Right ventricle myocardium inferior (tissue), 1 donor: ENCODE data around the gene SLC45A2. TPM values are rescaled to one million over a fixed set of nuclear protein-coding genes. Genes with fewer than 3 reads are reported as not detected.
"Not testable (repeated sequence)": the region's sequence is repeated elsewhere in the genome, so short reads cannot be mapped to it uniquely, and the experiment has no call there.

Experiments
- ATAC-seq: fragments of 200-7000 bp; cut with Tn5 transposase; one replicate; pipeline ENCODE4 v1.9.1; 2020; ENCODE audit warnings: mild to moderate bottlenecking, moderate library complexity
- DNase-seq: peaks from one replicate; pipeline ENCODE4 v3.0.0; 2021; ENCODE audit errors: missing footprints
- intact Hi-C: fragments of 100-400 bp; cut with DNase I; formaldehyde crosslinking; loops from one replicate; pipeline ENCODE4 v1.11.0; 2022
- total RNA-seq: library from RNA; stranded (reverse); fragmentation: NEBNext Ultra II Directional; extraction: Animal tissue kit (Norgen Biotek cat#: 25700); gene quantifications from one replicate; pipeline ENCODE4 v1.2.1, GENCODE V29; 2021
- donor health status: DM: no; HTN: yes; CAD: no; lungs with severe emphysema.

SLC45A2 gene
- total RNA-seq, 1 donor from 2014 or later, result not detected

DNA sequence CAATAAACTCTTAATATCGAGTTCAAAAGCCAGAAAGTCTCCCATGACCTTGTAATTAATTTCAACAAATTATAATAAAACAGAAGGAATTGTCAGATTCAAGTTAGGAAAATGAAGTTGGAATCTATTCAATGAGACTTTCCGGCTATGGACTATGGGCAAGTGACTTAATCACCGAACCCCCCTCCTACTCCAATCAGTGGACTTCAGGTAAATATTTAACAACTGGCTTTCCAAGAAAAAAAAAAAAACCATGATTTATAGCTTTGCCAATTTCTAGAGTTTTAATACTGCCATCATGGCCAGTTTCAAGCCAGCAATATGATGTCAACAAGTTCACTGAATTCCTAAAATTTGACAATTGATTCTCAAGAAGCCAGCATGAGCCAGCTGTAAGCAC lies 4.5 kb downstream of the SLC45A2 start:
- intact Hi-C loops, result no loop called here
- ATAC-seq, result no peak
- no peak for DNase-seq

DNA sequence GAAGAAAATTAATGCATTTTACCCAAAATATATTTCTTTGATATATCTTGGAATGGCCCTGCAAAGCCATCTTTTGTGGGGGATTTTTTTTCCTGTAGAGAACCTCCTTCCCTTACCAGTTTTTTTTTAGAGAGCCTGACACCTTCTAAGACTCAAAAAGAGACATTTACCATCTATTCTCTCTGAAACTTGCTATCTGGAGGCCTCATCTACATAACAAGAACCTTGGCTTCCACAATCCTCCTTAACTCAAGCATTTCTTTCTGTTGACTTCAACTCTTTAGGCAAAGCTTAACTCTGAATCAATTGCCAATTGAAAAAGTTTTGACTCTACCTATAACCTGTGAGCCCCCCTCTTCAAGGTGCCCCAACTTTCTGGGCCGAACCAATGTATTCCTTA lies 6.2 kb downstream of the SLC45A2 start:
- DNase-seq, result no peak
- intact Hi-C loops, result no loop called here
- no peak for ATAC-seq

DNA sequence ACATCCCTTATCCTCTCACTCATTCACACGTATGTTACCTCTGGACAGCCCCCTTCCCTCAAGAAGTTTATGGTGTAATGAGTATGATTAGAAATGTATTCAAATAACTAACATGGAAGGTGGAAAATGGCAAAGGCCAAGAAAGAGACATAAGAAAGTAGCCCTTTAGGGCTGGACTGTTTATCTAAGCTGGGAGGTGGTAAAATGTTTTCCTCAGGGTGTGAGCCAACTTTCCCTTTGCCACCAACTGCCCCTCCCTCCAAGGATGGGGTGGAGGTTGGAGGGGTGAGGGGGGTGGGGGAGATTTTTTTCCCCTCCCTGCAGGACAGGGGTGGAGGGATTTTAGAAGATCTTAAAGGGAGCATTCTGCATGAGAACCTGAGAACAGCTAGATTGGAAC lies 8.2 kb downstream of the SLC45A2 start:
- intact Hi-C loops, result no loop called here
- ATAC-seq, result no peak
- DNase-seq, result no peak

DNA sequence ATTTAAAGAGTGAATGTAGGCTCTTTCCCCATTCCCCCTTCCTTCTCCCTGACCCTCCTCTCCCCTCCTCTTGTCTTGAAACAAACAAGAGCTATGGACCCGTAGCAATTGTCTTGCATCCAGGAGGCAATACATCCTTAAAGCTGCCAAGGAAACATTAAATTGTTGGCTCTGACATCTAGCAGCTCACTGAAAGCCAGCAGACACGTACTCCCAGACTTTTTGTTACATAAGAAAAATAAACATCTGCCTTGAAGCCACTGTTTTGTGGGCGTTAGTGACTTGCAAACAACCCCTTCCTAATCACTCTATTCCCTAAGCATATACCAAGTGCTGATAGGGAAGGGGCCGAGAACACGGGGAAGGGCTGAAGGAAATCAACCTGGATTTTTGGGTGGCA lies 8.6 kb downstream of the SLC45A2 start:
- ATAC-seq (peak; percentile 13), DNase-seq (no peak)
- intact Hi-C loops, result no loop called here

DNA sequence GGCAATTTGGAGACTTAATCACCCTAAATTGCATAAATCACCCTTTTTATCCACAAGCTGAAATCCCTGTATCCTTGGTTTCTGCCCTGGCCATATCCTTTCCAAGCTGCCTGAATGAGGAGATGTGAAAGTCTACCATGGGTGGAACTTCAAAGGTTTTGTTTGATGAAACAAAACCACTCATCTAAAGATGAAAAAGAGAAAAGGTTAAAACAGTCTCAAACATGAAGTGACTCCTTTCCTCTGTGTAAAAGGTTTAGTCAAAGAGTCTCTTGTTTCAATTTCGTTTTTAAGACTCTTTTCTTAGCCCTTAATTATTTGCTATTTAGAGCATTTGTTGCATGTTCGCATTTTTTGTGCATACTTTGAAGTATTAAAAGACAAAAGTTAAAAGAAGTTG lies 11.2 kb downstream of the SLC45A2 start:
- ATAC-seq, result no peak
- intact Hi-C loops, result loop anchor here (5.0 kb wide), 1 partner anchor 536 kb away; no protein-coding TSS in a partner anchor
- DNase-seq, result no peak

DNA sequence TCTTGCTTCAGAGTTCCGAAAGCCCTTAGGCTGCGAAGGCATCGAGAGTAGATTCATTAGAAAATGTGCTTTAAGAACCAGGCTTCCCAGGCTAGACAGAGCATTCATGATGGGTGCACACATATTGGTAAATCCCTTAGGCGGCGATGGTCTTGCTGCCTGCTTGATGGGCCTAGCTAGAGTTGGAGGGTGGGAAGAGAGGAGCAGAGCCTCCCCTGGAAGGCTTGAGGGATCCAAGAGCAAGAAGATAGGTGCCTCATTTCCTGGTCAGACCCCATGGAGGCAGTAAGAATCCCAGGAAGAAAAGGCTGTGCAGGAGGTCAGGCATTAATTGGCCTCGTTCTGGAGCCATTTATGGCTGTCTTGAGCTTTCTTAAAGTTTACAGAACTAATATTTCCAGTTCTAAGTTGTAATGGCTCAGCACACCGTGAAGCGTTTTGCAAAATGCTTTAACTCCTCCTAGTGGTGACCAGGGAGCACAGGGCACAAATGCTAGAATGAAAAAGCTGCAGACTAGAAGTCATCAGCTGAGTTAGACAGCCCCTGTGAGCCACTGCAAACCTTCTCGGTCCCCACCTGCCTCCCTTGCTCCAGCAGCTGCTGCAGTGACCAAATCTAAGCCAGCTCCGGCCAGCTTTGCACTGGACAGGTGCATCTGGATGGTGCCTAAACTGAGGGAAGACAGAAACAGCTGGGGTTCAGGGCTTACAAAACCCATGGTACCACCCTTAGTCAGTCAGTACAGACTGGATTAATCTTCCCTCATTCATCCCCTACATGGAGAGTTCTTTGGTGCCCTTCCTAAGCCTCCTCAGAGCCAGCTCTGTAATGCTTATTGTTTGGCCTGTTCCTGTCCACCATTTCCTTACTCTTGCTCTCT lies 14.7 kb downstream of the SLC45A2 start:
- DNase-seq, result no peak
- intact Hi-C loops, result loop anchor here (5.0 kb wide), 1 partner anchor 533 kb away; no protein-coding TSS in a partner anchor
- ATAC-seq, result peak; percentile 75

DNA sequence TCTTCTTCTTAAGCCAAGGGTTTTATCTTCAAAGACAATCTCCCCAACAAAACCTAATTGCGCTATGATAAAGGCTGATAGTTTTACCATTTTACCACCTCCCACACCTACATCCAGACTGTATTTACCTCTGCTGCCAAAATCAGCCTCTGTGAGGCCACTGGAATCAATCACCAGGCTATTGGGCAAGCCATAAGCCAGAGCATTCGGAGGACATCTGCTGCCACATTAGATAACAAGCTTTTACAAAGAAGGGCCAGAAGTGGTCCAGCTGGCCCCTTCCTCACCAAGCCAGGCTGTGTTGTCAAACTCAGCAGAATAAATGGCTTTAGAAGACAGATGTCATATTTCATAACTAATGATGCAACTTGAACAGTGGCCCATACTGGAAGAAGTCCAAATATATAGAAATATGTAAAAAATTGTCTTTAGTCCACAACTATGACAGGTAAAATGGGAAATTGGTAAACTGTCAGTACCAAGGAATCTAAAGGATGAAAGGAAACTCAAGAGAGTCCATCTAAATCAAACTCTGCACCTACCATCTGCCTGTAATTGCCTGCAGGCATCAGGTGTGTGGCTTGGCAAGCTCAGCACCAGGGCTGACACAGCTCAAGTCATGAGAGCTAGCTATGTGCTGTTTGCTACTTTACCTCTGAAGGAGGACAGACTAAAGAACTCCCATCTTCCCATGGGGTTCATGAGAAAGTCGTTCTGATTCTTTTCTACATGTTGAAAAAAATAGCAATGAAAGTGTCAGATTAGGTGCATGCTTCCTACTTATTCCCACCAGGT lies 16.1 kb downstream of the SLC45A2 start:
- DNase-seq (no peak), ATAC-seq (peak; percentile 36)
- intact Hi-C loops, result no loop called here

DNA sequence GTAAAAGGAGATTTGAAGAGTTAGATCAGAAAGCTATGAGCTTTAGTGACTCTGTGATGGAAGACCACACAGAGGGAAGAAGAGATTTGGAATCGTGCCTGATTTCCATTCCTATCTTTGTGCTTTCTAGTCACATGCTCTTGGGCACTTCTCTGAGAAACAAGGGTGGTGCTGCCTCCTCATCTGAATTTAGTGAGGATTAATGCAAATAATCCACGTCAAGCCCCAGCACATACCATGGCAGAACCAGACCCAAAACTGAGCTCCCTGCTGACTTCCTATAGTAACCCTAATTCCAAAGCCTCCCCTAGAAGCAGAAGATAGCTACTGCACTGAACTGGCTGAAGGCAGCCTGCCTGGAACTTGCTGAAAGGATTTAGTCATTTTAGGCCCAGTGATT lies 17.7 kb downstream of the SLC45A2 start:
- no peak for ATAC-seq
- no peak for DNase-seq
- intact Hi-C loops, result no loop called here

DNA sequence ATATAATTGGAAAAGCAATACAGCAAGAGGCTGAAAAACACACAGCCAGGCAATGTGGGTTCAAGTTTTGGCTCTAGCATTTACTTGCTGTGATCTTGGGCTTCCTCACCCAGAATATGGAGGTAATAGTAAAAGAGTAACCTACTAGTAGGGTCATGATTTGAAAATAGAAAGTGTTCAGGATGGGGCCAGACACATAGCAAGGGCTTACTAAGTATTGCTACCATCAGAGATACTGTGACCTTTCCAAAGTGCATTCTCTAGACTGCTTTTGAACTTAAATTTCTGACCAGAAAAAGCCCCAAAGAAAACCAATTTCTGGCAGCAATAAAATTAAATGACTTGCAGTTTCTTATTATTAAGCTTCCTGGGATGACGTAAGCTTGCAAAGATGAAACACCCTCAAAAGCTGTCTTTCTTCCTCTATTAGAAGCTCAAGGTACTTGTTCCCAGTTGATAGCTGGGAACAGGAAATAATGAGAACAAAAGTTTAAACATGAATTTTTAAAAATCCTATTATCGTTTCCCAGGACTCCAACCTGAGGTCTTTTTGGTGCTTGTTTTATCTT lies 20.3 kb downstream of the SLC45A2 start:
- intact Hi-C loops, result no loop called here
- DNase-seq (no peak), ATAC-seq (no peak)

DNA sequence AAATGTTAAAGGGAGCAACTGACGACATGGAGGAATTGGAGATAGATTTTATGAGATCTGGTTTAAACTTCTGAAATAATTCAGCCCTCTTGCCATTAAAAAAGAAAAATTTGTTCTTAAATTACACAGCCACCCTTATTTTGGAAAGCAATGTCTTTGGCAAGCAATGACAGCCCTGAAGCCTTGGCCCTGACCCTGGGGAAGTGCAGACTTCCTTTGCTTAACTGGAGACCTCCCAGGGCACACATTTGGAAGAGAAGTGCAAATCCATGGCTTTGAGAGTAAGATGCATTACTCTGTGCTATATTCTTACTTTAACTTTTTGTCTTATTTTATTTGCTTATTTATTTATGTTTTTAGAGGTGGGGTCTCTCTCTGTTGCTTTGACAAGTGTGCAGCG lies 26.3 kb downstream of the SLC45A2 start:
- intact Hi-C loops, result no loop called here
- ATAC-seq (no peak), DNase-seq (no peak)

DNA sequence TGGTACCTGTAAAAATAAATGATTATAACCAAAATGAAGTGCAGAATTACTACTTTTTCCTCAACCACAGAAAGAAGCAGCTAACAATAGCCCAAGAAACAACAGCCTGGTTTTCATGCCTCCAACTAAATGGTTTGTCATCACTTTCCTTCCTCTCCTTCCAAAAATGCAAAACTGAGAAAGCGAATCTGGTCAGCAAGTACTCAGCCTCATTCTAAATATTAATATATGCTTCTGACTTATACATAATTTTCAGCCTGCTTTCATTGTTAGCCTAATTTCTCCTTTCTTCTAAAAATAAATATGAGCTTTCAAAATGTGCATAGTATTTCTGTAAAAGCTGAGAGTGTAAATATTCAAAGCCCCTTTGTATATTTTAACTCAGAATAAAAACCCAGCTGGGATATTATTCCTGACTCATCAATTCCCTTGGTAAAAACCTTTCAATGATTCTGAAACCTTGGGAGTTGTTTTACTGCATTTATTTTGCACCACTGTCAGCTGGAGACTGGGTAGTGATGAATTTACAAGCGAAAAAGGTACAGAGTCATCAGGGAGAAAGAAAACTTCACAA lies 26.8 kb downstream of the SLC45A2 start:
- DNase-seq, result no peak
- ATAC-seq, result no peak
- intact Hi-C loops, result no loop called here

DNA sequence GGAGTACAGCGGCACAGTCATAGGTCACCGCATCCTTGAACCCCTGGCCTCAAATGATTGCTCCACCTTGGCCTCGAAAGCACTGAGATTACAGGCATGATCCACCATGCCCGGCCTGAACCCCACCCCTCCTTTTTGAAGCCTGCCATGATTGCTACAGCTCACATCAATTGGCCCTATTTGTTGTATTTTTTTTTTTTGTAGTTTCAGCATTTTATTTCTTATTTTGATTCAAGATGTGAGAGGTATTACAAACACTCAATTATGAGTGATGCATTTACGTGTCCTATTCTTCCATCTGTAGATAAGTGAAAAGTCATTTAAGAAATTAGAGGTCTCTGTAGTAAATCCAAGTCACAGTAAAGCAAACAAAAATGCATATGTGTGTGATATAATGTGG lies 32.3 kb downstream of the SLC45A2 start:
- DNase-seq, ATAC-seq, intact Hi-C loops: not testable (repeated sequence)

DNA sequence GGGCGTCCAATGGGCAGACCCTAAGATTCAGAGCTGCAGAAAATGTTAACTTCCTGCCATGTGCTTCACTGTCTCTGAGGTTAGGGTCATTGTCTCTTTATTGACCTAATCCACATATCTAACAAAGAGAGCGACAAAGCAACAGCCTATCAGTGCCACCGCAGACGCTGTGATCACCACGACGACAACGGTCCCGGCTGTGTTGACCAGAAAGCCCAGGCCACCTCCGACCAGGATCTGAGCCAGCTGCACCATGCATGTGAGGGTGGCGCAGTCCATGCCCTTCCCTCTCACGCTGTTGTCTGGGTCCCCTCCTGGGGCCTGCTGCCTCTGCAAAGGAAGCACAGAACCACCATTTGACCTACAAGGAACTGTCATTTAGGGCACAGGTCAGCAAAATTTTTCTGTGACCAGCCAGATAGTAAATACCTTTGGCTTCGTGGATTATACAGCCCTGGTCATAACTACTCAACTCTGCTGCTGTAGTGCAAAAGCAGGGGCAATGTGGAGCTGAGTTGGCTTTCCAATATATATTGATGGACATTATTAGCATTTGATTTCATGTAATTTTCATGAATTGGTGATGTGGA lies 39.9 kb downstream of the SLC45A2 start:
- ATAC-seq (no peak), DNase-seq (no peak)
- intact Hi-C loops, result no loop called here

DNA sequence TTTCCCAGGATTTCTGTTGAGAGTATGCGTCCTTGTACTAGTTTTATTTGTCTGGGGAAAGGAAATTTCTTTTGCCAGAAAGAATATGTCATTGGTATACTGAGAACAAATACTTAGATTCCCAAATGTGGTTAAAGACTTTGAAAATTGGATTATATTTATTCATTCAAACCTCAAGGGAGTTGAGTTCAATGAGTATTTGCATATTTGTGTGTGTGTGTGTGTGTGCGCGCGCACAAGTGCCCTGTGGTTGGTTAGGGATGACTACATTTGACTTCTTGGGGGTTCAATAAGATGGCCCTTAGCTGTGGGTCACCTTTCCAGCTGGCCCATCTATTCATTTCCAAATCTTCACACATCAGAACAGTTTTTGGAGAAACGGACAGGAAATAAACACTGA lies 43.4 kb downstream of the SLC45A2 start:
- ATAC-seq, result no peak
- intact Hi-C loops, result no loop called here
- no peak for DNase-seq

DNA sequence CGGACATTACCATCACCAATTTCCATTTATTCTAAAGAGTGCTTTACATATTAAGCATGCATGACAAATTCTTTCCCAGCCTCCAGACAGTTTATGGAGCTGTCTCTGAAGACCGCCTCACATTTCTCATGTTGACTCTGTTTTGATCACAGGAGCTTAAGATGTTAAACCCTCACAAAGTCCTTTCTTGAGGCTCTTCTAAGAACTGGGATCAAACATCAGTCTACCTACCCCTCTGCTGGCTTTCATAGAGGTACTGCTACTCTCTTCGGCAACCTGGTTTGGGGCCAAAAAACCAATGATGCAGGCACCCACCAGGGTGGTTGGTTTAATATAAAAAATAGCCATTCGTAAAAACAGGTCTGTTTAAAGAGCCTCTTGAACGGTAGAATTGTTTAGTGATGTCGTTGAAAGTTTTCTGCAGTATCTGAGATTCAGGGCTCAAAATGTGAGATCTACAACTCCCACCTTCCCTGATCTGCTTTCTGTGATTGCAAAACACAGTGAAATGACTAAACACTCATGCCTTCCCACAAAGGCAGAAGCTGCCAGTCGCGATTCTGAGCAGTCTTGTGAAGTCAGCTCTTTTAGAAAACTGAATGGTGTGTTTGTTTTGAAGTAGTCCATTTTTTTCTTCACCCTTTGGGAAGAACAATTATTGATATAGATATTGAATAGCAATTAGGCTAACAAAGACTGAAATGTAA lies 44.8 kb downstream of the SLC45A2 start:
- ATAC-seq, result no peak
- intact Hi-C loops, result no loop called here
- no peak for DNase-seq

DNA sequence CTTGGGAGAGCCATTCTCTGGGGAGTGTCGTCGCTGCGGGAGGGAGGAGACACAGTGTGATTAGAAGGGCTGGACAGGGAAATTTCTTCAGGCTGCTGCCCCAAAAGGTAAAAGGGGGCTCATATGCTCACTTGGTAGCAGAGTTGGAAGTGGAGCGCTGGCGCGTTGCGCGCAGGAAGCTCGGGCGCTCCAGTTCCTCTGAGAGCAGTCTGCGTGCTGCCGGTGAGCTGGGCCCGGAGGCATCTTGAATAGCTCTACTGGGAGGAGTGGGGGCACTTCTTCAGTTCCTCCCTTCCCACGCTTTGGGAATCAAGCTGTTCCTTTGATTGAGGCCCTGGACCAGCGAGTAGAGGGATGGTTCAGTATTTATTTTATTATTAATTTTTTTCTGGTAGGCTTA lies 45.6 kb downstream of the SLC45A2 start:
- intact Hi-C loops, result no loop called here
- DNase-seq, result no peak

DNA sequence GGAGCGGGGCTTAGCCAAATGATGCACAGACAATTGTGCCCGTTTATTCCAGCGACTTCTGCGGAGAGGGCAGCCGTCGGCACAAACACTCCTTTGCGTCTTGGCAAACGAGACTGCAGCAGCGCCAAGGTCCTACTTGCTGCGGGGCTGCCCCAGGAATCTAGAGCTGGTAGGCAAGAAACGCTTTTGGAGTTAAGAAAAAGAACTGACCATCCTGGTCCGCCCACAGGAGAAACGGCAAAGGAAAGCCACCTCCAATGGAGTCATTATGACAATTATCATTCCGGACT lies 46.0 kb downstream of the SLC45A2 start:
- intact Hi-C loops, result no loop called here
- DNase-seq, result no peak

More for the DNA sequence above, 45.6 kb downstream of the SLC45A2 start:
- no peak for ATAC-seq

DNA sequence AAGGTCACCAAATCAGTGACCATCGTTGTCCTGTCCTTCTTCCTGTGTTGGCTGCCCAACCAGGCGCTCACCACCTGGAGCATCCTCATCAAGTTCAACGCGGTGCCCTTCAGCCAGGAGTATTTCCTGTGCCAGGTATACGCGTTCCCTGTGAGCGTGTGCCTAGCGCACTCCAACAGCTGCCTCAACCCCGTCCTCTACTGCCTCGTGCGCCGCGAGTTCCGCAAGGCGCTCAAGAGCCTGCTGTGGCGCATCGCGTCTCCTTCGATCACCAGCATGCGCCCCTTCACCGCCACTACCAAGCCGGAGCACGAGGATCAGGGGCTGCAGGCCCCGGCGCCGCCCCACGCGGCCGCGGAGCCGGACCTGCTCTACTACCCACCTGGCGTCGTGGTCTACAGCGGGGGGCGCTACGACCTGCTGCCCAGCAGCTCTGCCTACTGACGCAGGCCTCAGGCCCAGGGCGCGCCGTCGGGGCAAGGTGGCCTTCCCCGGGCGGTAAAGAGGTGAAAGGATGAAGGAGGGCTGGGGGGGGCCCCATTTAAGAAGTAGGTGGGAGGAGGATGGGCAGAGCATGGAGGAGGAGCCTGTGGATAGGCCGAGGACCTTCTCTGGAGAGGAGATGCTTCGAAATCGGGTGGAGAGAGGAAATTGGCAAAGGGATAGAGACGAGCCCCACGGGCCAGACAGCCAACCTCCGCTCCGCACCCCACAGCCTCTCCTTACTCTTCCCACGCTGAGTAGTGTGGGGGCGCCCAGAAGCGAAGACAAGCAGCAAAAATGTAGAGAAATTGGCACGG lies 46.6 kb downstream of the SLC45A2 start:
- intact Hi-C loops, result no loop called here
- DNase-seq (no peak), ATAC-seq (no peak)

More for the DNA sequence above, 46.0 kb downstream of the SLC45A2 start:
- ATAC-seq, result no peak
